ENCODE data around the gene DIP2C.
"Not testable (repeated sequence)": the region's sequence is repeated elsewhere in the genome, so short reads cannot be mapped to it uniquely, and the experiment has no call there.

Gene DIP2C

GRCh38 chr10:673492-673891 is 16.0 kb downstream of the DIP2C start:
- no peak for DNase-seq

GRCh38 chr10:672992-673391 is 16.5 kb downstream of the DIP2C start:
- no peak for DNase-seq

GRCh38 chr10:672203-672602 is 17.3 kb downstream of the DIP2C start:
- DNase-seq = no peak

GRCh38 chr10:670990-671389 is 18.5 kb downstream of the DIP2C start:
- no peak for DNase-seq

- DNase-seq = no peak
Observed at GRCh38 chr10:670038-670437, 19.4 kb downstream of the DIP2C start.

- DNase-seq = no peak
Observed at GRCh38 chr10:668786-669485, 20.5 kb downstream of the DIP2C start.

- DNase-seq = no peak
Observed at GRCh38 chr10:667602-668143, 21.8 kb downstream of the DIP2C start.

GRCh38 chr10:667096-667495 is 22.4 kb downstream of the DIP2C start:
- DNase-seq = no peak

- DNase-seq = no peak
Observed at GRCh38 chr10:666237-667012, 23.0 kb downstream of the DIP2C start.

- no peak for DNase-seq
Observed at GRCh38 chr10:665579-666091, 23.8 kb downstream of the DIP2C start.

- no peak for DNase-seq
Observed at GRCh38 chr10:664893-665292, 24.6 kb downstream of the DIP2C start.

GRCh38 chr10:664301-664700 is 25.2 kb downstream of the DIP2C start:
- no peak for DNase-seq

- DNase-seq = no peak
Observed at GRCh38 chr10:663831-664251, 25.6 kb downstream of the DIP2C start.

- DNase-seq = no peak
Observed at GRCh38 chr10:663466-663751, 26.1 kb downstream of the DIP2C start.

GRCh38 chr10:662686-663465 is 26.6 kb downstream of the DIP2C start:
- DNase-seq = no peak

- no peak for DNase-seq
Observed at GRCh38 chr10:662223-662605, 27.3 kb downstream of the DIP2C start.

- DNase-seq = no peak
Observed at GRCh38 chr10:661597-662222, 27.8 kb downstream of the DIP2C start.

- no peak for DNase-seq
Observed at GRCh38 chr10:660970-661596, 28.4 kb downstream of the DIP2C start.

GRCh38 chr10:660413-660969 is 29.0 kb downstream of the DIP2C start:
- DNase-seq = no peak

GRCh38 chr10:659688-660141 is 29.8 kb downstream of the DIP2C start:
- DNase-seq = no peak

GRCh38 chr10:657816-658350 is 31.6 kb downstream of the DIP2C start:
- not testable (repeated sequence) for DNase-seq

GRCh38 chr10:656883-657282 is 32.6 kb downstream of the DIP2C start:
- DNase-seq = no peak

Measured in T-helper 1 cell (primary cell).